ENCODE results near the gene ZNF669. TPM values are rescaled to one million over a fixed set of nuclear protein-coding genes. Genes with fewer than 3 reads are reported as not detected.

The ZNF669 gene
- total RNA-seq, 1 experiment from 2014 or later, result 14.7 TPM

DNA sequence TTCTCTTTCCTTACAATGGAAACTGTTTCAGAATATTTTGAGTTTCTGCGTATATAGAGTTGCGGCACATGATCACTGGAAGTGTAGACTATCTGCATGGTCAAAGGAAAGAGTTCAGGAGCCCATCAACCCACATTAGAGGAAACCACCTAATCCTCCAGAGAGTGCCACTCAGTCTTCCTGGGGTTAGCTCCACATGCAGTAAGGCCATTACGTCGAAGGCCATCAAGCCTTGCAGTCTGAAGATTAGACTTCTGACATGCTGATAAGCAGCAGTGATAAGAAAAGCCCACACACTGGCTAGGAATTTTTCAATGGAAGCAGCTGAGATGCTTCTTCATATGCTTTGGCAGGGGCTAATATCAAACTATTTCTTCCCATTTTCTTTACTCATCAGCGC is 7.6 kb downstream of the ZNF669 start:
- Histone ChIP-seq H3K9me3 (replicated peaks) (peaks cover 15% of the 10 kb centered on the region), H3K36me3 (peaks cover 42% of the 10 kb centered on the region), H3K27me3 (no peaks in the 10 kb centered on the region), H3K4me3 (no peak overlapping the region), H3K27ac (no peak overlapping the region), H3K4me1 (no peaks in the 10 kb centered on the region)
- DNase-seq, result no peak

DNA sequence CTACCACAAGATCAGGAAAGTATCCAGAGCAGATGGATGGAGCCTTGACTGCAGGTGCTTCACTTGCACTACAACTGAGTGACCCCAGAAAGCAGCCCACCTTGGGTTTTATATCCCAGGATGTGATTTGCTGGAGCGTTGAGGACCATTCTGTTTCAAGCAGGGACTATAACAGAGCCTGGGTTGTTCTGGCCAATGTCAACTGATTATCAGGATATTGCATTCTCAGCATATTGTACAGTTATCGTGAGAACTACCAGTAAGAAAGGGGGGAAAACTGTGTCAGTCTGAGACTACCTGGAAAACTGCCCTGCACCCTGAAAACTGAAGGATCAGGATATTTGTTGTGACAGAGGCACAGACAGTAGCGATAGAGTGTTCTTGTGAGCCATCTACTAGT is 8.0 kb downstream of the ZNF669 start:
- no peak for DNase-seq
- Histone ChIP-seq H3K27me3 (no peaks in the 10 kb centered on the region), H3K9me3 (replicated peaks) (peaks cover 11% of the 10 kb centered on the region), H3K4me1 (no peaks in the 10 kb centered on the region), H3K4me3 (no peak overlapping the region), H3K36me3 (peaks cover 37% of the 10 kb centered on the region), H3K27ac (no peak overlapping the region)

DNA sequence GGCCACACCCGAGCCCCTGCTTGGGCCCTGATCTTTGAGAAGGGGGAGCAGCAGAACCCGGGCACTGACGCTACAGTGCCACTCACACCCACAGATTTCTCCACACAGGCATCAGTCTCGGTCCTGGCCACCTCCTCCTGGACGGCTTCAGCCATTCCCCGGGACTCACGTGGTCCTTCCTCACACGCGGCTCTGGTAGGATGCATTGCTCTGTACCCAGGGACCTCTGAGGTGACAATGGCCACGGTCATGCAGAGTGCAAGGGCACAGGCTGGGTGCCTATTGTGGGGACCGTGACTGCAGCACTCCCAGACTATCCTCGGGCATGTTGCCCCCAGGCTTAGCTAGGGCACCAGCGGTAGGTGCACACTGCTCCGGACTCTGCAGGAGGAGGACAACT is 13.7 kb downstream of the ZNF669 start:
- no peaks in the 10 kb centered on the region for H3K4me1 ChIP-seq

DNA sequence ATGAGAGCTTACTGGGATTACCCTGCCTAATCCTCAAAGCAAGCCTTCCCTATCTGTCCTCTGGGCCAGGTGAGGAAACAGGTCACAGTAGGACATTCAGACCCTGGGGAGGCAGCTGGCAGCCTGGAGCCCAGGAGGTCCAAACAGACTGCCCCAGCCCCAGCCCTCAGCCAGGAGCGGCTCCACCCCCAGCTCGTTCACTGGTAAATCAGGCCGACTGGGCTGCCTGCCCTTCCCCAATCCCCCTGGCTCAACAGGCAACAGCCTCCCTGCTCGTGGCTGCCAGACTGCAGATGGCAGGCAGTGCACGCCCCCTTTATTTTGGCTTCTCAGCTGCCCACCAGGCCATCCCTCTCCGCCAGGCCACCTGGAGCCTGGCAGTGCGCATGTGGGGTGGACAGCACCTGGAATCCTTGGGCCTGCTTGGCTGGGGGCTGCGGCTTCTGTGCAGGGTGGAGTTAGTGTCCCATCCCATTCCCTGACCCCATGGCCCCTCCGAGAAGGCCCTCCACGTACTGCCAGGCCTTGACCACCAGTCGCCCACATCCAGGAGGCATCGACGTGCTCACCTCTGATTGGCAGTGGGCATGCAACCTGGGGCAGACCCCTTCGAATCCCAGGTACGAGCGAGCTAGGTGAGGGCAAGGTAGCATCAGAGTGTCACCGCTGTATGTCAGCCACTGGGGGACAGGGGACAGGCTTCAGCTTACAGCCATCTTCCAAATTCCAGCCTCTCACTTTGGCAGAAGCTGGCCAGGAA is 14.4 kb downstream of the ZNF669 start:
- Histone ChIP-seq H3K27me3 (no peaks in the 10 kb centered on the region), H3K4me3 (no peak overlapping the region), H3K27ac (no peak overlapping the region), H3K36me3 (no peaks in the 10 kb centered on the region), H3K9me3 (replicated peaks) (no peaks in the 10 kb centered on the region), H3K4me1 (no peaks in the 10 kb centered on the region)
- DNase-seq, result no peak

More for the DNA sequence above, 13.7 kb downstream of the ZNF669 start:
- no peak overlapping the region for H3K4me3 ChIP-seq
- no peak for DNase-seq
- no peaks in the 10 kb centered on the region for H3K27me3 ChIP-seq
- H3K9me3 ChIP-seq (replicated peaks), result no peaks in the 10 kb centered on the region
- no peaks in the 10 kb centered on the region for H3K36me3 ChIP-seq
- no peak overlapping the region for H3K27ac ChIP-seq

DNA sequence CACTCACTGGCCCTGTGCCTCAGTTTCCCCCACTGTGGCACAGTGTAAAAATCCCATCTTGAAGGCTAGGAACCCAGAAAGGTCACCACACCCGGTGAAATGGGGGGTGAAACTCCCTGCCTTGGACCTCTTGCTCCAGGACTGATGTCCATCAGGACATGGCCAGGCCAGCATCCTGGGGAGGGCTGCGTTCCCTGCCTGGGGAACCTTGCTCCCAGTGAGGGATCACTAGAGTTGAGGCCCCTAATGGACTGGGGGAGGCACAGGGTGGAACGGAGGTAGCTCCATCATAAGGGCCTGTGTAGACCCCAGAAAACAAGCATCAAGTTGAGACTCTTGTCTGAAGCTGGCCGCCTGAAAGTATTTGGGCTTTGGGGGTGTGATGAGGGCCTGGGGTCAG is 15.2 kb downstream of the ZNF669 start:
- Histone ChIP-seq H3K4me3 (no peak overlapping the region), H3K9me3 (replicated peaks) (no peaks in the 10 kb centered on the region), H3K27ac (no peak overlapping the region), H3K36me3 (no peaks in the 10 kb centered on the region), H3K27me3 (no peaks in the 10 kb centered on the region), H3K4me1 (no peaks in the 10 kb centered on the region)
- DNase-seq, result no peak

DNA sequence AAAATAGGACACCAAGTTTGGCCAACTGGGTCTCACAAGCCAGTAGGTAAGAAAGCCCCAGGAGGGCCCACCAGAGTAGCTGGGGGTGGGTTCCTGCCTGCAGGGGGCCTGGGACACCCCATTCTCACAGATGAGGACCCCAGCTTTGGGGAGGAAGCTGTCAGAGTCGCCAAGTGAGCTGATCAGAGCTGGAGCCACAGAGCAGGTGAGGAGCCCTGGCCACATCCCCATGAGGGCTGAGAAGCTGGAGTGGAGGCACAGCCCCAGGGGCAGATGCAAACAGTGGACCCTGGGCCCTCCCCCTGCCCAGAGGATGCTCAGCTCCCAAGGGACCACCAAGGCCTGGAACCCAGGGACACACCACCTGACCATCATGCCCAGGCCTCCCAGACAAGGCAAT is 16.9 kb downstream of the ZNF669 start:
- H3K4me1 ChIP-seq, result no peaks in the 10 kb centered on the region
- no peaks in the 10 kb centered on the region for H3K27me3 ChIP-seq
- H3K36me3 ChIP-seq, result no peaks in the 10 kb centered on the region
- H3K27ac ChIP-seq, result no peak overlapping the region
- H3K9me3 ChIP-seq (replicated peaks), result no peaks in the 10 kb centered on the region
- no peak overlapping the region for H3K4me3 ChIP-seq
- no peak for DNase-seq

DNA sequence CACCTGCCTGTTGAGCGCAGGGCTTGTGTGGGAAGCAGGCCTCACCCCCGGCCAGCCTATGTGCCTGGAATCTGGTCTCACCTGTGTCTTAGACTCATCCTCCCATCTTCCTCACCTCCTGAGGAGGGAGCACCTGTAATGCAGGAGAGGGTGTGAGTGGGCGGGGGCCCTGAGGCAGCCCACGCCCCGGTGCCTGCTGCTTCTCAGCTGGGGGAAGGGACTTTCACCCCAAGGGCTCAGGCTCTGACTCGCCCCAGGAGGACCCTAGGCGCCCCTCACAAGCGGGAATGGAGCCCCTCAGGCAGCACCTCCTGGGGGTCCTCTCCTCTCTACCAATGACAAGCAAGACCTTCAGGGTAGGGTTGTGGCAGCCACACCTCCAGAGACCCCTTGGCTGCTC is 18.8 kb downstream of the ZNF669 start:
- DNase-seq, result no peak

DNA sequence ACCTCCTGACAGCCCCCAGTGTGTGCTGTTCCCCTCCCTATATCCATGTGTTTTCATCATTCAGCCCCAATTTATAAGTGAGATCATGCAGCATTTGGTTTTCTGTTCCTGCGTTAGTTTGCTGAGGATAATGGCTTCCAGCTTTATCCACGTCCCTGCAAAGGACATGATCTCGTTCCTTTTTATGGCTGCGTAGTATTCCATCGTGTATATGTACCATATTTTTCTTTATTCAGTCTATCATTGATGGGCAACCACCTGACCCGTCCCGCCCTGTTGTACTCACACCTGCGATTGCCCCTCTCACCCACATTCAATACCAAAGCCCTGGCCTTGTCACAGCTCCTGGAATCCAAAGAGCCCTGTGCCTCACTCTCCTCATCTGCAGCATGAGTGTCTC is 19.4 kb downstream of the ZNF669 start:
- Histone ChIP-seq H3K9me3 (replicated peaks) (no peaks in the 10 kb centered on the region), H3K4me3 (no peak overlapping the region), H3K27ac (no peak overlapping the region), H3K36me3 (no peaks in the 10 kb centered on the region), H3K4me1 (no peaks in the 10 kb centered on the region), H3K27me3 (no peaks in the 10 kb centered on the region)
- no peak for DNase-seq

More for the DNA sequence above, 18.8 kb downstream of the ZNF669 start:
- H3K27ac ChIP-seq, result no peak overlapping the region
- H3K36me3 ChIP-seq, result no peaks in the 10 kb centered on the region
- H3K27me3 ChIP-seq, result no peaks in the 10 kb centered on the region
- H3K4me3 ChIP-seq, result no peak overlapping the region
- no peaks in the 10 kb centered on the region for H3K4me1 ChIP-seq
- H3K9me3 ChIP-seq (replicated peaks), result no peaks in the 10 kb centered on the region

DNA sequence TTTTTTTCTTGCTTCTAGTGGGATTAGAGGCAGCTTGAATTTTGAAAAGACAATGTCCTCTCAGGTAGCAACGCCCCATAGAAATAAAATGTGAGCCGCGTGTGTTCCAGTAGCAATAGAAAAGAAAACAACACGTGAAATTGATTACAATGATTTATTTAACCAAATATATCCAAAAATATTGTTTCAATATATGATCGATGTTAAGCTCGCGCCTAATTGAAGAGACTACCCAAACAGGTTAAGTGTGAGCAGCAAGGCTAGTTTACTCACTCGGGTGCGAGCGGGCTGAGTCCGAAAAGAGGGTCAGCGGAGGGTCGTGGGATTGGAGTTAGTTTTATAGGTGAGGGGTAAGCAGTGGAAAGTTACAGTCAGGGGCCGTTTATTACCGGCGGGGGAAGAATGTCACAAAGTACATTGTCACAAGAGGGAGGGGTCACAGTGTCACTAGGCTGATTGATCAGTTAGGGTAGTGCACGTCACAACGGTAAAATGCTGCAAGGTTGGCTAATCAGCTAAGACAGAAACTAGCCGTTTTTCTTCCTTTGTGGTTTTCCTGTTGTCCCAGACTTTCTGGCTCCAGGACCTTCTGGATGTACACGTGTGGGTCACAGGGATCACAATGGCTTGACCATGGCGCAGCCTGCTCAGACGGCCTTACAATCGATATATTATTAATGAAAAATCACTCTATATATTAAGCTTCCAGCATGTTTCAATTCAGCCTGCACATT is 24.8 kb downstream of the ZNF669 start:
- H3K9me3 ChIP-seq (replicated peaks), result peaks cover 3% of the 10 kb centered on the region; the same call in 1 of the 2 replicates
- DNase-seq, result peak in 1 of 2 experiments; percentile 10
- peak overlapping the region; percentile 82 for H3K4me3 ChIP-seq
- H3K36me3 ChIP-seq, result peaks cover 2% of the 10 kb centered on the region; the same call in 1 of the 2 replicates
- H3K27me3 ChIP-seq, result no peaks in the 10 kb centered on the region
- no peaks in the 10 kb centered on the region; the same call in 1 of the 2 replicates for H3K4me1 ChIP-seq
- H3K27ac ChIP-seq, result peak overlapping the region; percentile 75; the same call in 1 of the 2 replicates

DNA sequence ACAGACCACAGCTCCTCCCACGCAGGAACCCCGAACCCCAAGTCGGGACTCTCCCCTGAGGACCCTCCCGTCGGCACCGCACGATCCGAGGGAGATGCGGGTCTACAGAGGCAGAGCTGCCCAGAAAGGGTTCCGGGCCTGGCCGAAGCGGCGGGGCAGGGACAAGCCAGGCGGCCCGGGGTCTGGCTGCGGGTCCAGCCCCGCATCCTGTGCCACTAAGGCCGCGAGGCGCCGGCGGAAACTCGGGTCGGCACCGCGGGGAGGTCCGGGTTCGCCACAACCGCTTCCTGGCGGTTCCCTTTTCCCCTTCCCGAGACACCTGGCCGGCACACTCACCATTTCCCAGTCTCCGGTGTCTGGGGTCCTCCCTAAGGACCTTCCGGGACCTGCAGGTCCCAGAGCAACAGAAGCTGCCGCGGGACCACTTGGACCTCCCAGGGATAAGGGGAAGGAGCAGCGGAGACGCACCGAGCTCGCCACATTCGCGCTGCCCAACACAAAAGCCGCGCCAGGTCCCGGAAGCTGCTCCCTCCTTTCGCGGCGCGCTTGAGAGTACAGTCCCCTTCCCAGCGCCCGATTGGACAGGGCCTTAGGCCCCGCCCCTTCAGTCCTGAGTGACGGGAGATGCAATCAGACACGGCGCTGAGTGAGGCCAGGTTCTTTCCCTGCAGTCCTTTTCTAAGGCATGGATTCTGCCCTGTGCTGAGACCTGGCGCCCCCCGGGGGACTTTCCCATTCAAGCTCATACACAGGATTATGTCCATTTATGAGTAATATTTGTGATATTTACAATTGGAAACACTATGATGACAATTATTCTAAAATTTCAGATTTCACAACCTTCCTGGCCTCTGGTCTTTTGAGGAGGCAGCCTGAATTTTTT is 25.7 kb downstream of the ZNF669 start, which contains the start of gene ZNF670:
ZNF670 (minus strand) TSS at position 554 of the 883 bp plus-strand sequence; CDS start at position 339, 215 bp downstream.
- DNase-seq, result peak; percentile 95 to 98
- H3K27me3 ChIP-seq, result no peaks in the 10 kb centered on the region
- no peaks in the 10 kb centered on the region; the same call in 1 of the 2 replicates for H3K4me1 ChIP-seq
- peak within 1 kb of the TSS; percentile 82 for H3K4me3 ChIP-seq
- H3K27ac ChIP-seq, result peak within 1 kb of the TSS; percentile 75
- H3K9me3 ChIP-seq (replicated peaks), result peaks cover 3% of the 10 kb centered on the region; the same call in 1 of the 2 replicates
- H3K36me3 ChIP-seq, result peaks cover 2% of the 10 kb centered on the region; the same call in 1 of the 2 replicates

DNA sequence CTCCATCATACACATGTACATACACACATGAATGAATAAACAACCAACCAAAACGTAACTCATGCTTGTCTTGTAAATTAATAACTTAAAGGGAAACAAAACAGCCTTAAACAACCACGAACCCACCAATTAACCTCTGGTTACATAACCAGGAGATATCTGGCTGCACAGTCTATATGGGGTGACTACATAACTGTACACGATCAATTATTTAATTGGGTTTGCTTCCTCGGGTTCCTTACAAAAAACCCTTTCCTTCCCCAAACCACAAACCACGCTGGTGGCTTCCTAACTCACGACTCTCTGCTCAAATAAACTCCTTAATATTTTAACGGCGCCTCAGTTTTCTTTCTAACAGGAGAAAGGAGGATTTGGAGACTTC is 26.3 kb downstream of the ZNF669 start:
- peaks cover 2% of the 10 kb centered on the region; the same call in 1 of the 2 replicates for H3K36me3 ChIP-seq
- no peak for DNase-seq
- H3K27me3 ChIP-seq, result no peaks in the 10 kb centered on the region
- H3K4me3 ChIP-seq, result peak overlapping the region; percentile 82
- no peaks in the 10 kb centered on the region; the same call in 1 of the 2 replicates for H3K4me1 ChIP-seq
- peak overlapping the region; percentile 75 for H3K27ac ChIP-seq
- H3K9me3 ChIP-seq (replicated peaks), result peaks cover 3% of the 10 kb centered on the region; the same call in 1 of the 2 replicates

DNA sequence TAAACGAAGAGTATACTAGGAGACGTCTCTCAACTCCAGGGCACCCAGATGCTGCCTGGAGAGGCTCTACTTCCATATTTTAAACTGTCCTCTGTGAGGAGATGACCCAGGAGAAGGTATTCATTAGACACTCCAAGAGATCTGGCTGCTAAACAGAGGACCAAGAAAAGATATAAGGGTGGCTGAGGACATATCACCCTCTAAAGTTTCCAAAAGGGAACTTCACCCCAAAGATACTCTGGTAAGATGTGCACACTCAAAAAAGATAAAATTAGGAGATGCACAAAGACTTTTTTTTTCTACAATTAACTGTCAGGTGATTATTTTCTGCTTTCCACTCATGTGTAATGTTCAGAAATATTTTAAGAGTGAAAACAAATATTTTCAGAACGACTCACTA is 26.9 kb downstream of the ZNF669 start:
- H3K27me3 ChIP-seq, result no peaks in the 10 kb centered on the region
- no peak for DNase-seq
- no peaks in the 10 kb centered on the region; the same call in 1 of the 2 replicates for H3K4me1 ChIP-seq
- H3K36me3 ChIP-seq, result peaks cover 2% of the 10 kb centered on the region; the same call in 1 of the 2 replicates
- peaks cover 3% of the 10 kb centered on the region; the same call in 1 of the 2 replicates for H3K9me3 ChIP-seq (replicated peaks)
- H3K27ac ChIP-seq, result no peak overlapping the region
- H3K4me3 ChIP-seq, result peak overlapping the region; percentile 82

DNA sequence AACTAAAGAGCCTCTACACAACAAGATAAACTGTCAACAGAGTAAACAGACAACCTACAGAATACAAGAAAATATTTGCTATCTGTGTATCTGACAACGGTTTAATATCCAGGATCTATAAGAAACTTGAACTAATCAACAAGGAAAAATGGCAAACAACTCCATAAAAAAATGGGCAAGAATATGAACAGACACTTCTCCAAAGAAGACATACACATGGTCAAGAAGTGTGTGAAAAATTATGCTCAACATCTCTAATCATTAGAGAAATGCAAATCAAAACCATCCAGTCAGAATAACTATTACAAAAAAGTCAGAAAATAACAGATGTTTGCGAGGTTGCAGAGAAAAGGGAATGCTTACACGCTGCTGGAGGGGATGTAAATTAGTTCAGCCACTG is 33.5 kb downstream of the ZNF669 start:
- peaks cover 2% of the 10 kb centered on the region; the same call in 1 of the 2 replicates for H3K36me3 ChIP-seq
- H3K4me3 ChIP-seq, result no peak overlapping the region
- no peak overlapping the region for H3K27ac ChIP-seq
- no peak for DNase-seq
- H3K27me3 ChIP-seq, result no peaks in the 10 kb centered on the region
- H3K4me1 ChIP-seq, result no peaks in the 10 kb centered on the region
- peaks cover 3% of the 10 kb centered on the region for H3K9me3 ChIP-seq (replicated peaks)

DNA sequence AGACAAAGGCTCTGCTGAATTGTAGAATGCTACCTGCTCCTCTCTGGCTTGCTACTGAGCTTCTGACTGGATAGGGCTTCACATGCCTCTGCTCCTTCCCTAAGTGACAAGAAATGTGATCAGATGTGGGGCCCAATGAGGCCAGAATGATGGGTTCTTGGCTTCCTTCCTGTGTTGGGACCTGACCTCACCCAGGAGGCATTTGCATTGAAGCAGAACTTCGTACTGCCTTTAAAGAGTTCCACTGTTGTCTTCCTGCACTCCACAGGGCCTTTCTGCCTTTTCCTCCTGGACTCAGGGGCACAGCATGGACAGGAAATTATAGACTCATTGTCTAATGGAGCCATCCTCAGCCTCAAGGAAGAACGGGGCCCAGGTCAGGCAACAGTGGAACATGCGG is 39.9 kb downstream of the ZNF669 start:
- Histone ChIP-seq H3K36me3 (no peaks in the 10 kb centered on the region; the same call in 1 of the 2 replicates), H3K4me3 (no peak overlapping the region), H3K27ac (no peak overlapping the region), H3K4me1 (no peaks in the 10 kb centered on the region), H3K9me3 (replicated peaks) (no peaks in the 10 kb centered on the region; the same call in 1 of the 2 replicates), H3K27me3 (no peaks in the 10 kb centered on the region)
- DNase-seq, result no peak

Measured in SJCRH30 (cell line).